ENCODE measurements around the gene TRAPPC3L.
A peak's percentile ranks its signal among the peaks of the same experiment; 100 is the strongest.

Gene TRAPPC3L

DNA sequence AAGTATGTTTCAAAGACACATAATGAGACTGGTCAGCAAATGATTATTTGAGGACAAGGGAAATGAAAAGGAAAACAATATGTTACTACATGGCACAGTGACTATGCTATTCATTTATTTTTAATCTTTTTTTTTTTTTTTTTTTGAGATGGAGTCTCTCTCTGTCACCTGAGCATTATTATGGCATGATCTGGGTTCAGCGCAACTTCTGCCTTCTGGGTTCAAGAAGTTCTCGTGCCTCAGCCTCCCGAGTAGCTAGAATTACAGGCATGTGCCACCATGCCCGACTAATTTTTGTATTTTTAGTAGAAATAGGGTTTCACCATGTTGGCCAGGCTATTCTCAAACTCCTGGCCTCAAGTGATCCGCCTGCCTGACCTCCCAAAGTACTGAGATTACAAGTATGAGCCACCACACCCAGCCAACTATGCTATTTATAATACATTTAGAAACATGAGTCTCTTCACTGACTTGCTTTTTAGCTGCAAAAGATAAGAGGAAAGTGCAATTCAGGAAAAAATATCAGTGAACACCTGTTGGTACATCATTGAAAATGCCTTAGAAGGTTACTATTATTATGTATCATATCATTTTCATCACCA lies 11.4 kb upstream of the TRAPPC3L start:
- DNase-seq = no peak

GRCh38 chr6:116556065-116556464 lies 10.6 kb upstream of the TRAPPC3L start:
- no peak for DNase-seq

DNA sequence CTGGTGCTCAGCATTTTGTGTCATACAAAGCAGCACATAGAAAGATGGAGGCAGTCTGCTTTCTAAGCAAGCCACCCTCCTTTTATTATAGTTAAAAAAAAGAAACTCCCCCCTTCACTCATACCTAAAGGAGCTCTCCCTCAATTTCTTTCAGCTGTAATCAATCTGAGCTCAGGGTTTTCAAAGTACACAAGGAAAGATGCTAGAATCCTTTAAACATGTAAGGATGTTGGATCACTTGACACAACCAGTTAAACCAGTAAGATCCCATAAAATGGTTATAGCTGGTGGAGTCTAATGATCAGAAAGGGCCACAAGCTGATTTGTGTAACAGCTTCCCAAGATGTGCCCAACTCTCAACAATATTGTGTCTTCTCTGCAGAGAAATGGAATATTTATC lies 8.0 kb upstream of the TRAPPC3L start, which contains the start of gene CALHM4:
CALHM4 (plus strand) TSS at position 301 of the 400 bp plus-strand sequence; CDS start at position 344, 43 bp downstream.
- no peak for DNase-seq

- DNase-seq = no peak
Measured at GRCh38 chr6:116550796-116551195, 5.3 kb upstream of the TRAPPC3L start.

GRCh38 chr6:116547358-116547757 lies 1.9 kb upstream of the TRAPPC3L start:
- DNase-seq = no peak

DNA sequence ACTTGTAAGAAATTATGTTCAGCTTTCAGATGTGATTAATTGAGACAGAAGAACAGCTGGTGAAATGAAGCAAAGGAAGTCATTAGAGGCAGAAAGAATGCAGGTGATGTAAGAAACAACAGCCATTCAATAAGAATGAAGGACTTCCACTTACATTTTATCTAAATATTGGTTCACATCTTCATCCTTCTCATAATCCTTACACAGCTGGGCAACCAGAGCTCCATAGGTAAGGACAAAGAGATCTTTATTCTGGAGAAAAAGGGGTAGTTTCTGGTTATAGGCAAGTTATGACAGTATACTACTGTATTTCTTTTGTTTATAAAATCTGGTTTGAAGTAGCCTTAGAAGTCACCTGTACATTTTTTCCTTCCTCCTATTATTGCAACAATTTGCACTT lies 2.3 kb downstream of the TRAPPC3L start:
- DNase-seq = no peak

DNA sequence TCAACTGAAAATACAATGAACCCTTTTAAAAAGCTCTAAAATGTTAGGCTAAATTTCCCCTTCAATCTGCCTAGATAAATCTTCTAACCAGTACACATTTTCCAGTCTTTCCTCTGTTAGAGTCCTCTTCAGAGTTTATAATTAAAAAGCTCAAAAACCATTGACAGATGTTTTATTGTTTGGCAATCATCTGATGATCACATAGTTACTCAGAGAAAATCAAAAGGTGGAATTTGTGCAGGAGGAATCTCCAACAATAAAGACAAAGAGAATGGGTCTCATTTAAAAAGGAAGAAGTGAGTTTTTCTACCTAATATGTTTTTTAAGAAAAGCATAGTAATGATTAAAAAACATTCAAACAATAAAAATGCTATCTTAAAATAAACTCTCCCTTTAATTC lies 3.1 kb downstream of the TRAPPC3L start:
- DNase-seq = no peak

DNA sequence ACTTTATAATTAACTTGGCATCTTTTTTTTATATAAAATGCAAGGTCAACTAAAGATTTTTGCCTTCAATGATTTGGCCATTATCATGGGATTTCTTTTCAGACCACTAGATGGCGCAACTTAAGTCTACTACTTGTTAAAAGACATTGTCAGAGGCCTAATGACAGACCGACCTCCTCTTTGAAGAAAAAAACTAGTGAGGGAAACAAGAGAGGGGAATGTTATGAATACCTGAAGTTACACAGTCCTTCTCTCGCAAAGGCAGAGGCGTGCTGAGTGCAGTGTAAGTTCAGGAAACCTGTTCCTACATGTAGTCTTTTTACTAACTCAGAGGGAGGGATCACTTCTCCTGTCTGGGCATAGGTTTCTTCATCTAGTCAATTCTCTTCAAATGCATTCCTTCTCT lies 9.3 kb downstream of the TRAPPC3L start:
- peak; percentile 66 for DNase-seq

GRCh38 chr6:116535109-116535508 lies 10.4 kb downstream of the TRAPPC3L start:
- DNase-seq = no peak

- DNase-seq = no peak
Measured at GRCh38 chr6:116533233-116533957, 12.1 kb downstream of the TRAPPC3L start.

GRCh38 chr6:116531675-116532570 lies 13.6 kb downstream of the TRAPPC3L start:
- DNase-seq = peak; percentile 76

DNA sequence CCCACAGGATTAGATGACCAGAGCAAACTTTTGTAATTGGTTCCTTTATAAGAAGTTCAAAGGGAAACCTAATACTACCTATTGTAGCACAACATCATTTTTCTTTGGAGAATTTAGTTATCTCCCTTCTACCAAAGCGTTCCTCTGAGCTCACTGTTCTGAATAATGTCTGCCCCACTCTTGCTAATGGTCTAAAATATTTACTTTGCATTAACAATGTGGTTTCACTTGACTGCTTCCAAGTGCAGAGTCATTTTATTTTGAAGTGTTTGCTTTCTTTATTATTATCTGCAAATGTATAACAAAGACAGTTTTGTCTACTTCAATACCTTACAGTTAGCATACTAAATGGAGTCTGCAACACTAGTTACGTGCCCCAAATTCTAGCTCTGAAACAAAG lies 15.0 kb downstream of the TRAPPC3L start:
- DNase-seq = no peak

DNA sequence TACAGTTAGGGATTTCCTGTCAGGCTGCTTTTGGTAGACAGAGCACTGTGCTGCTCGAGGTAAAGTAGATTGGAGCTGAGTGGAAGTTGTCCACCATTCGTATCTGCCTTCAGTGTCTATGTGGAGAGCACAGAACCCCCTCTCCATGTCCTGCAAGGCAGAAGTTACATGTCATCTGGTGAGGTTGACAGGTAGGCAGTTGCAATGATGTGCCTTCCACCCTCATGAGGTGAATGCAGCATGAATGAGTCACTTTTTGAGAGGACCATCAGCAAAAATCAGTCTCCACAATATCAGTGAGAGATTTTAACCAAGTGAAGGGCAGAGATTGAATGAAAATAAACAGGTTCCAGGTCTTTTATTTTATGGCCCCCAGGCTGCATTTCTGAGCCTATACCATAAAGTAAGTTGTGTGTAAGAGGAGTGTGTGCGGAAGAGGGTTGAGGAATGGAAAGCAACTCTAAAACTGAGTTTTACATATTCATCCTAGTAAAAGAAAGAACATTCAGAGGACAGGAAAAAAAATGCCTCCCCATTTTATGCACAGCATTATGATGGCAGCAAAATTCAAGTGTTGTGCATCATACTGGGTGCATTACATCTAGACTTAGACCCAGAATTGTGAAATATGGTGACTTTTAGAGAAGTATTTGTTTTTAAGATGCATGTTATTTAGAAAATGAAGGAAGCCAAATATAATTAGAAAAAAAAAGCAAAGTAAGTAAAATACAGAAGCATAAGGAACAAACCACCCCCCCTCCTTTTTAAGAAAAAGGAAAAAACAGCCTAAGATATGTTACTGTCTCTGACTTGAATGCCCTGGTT lies 15.8 kb downstream of the TRAPPC3L start:
- DNase-seq = no peak

GRCh38 chr6:116528780-116529179 lies 16.7 kb downstream of the TRAPPC3L start:
- no peak for DNase-seq

- DNase-seq = no peak
Measured at GRCh38 chr6:116528133-116528532, 17.4 kb downstream of the TRAPPC3L start.

- no peak for DNase-seq
Measured at GRCh38 chr6:116524236-116524635, 21.2 kb downstream of the TRAPPC3L start.

GRCh38 chr6:116522896-116523295 lies 22.6 kb downstream of the TRAPPC3L start:
- no peak for DNase-seq

- DNase-seq = no peak
Measured at GRCh38 chr6:116518621-116519368, 26.7 kb downstream of the TRAPPC3L start.

DNA sequence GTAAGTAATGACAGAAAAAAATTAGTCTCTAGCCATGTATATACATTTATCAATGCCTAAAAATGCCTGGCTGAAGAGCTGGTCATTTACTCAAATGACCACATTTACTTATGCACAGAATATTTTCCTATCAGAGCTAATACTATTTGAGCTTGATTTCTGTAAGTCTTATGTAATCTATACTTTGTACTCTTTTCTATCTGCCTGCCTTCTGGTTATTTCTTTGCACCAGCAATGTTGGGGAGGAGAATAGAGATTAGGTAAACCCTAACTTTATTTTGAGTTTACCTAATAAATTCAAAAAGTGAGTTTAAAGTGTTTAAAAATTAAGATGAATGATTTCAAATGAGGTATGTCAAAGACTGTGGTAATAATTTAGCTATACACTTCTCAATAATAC lies 30.3 kb downstream of the TRAPPC3L start:
- no peak for DNase-seq

DNA sequence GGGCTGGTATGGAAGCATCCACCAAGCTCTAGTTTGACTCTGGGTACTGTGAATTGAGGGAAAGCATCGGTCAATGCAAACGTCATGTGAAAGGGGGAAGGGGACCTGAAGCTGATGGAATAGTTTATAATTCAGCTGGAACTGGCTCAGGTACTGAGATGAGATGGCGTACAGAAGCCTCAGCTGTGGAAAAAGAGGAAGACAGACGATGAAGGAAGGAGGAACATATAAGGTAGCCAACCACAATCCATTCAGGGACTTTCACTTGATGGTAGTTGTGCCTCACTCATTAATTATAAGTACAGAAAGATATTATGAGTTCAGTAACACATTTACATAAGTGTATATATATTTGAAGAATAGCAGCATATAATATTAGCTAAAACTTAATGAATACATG lies 31.4 kb downstream of the TRAPPC3L start:
- DNase-seq = no peak

DNA sequence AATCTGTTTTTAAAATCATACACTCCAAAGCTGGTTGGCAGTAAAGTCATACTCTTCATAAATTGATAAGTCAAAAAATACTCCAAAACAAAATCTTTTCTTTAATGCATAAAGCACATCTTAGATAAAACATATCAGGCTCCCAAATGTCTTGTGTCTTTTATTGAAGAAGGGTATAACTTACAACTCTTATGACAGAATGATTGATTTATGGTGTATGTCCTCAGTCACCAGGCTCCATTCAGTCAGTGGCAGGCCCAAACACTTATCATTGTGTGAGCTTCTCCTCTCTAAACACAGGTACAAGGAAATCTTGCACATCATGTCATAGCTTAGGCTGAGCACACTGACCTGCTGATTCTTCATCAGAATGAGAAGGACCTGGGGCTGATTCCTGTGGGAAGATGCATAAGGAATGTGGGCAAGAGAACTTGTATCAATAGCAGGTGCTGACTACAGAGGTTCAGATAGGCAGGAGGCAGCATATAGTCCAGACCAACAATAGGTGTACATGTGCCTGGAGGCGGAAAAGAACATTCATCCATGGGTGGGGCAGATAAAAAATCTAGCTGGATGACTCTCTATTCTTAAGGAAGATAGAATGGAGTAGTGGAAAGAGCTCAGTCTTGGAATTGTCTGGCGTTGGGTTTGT lies 32.1 kb downstream of the TRAPPC3L start:
- DNase-seq = no peak
